Keratinocyte (primary cell): ENCODE results near the gene BEX2. TPM values are rescaled to one million over a fixed set of nuclear protein-coding genes. Genes with fewer than 3 reads are reported as not detected.
A peak's percentile ranks its signal among the peaks of the same experiment; 100 is the strongest.

Experiments
- DNase-seq: peaks from one replicate; pipeline ENCODE4 v3.0.0-alpha.2; 2011; ENCODE audit warnings: low read depth, missing footprints, low spot score
- FAIRE-seq: peaks from 2 replicates; lab custom pipeline; 2011; peaks lifted over from hg19 to GRCh38; lab: Jason Lieb, UNC
- H2AFZ ChIP-seq: 2 replicates; pipeline ENCODE4 v1.6.0; 2012; ENCODE audit warnings: low read length, control low read depth, inconsistent platforms; ENCODE audit not compliant: control insufficient read depth
- H3K27ac ChIP-seq: 2 replicates; pipeline ENCODE4 v1.5.1; 2011; ENCODE audit warnings: low read length; ENCODE audit not compliant: control insufficient read depth, insufficient read depth
- H3K27me3 ChIP-seq: 3 replicates; pipeline ENCODE4 v1.6.0; 2011; ENCODE audit warnings: low read length; ENCODE audit not compliant: control insufficient read depth, insufficient read depth; ENCODE audit errors: extremely low read depth
- H3K36me3 ChIP-seq, 2 experiments: 2 replicates in 1 of 2; 3 replicates in 1 of 2; pipeline ENCODE4 v1.5.1; 2011; ENCODE audit warnings: low read length in 2 of 2, mild to moderate bottlenecking in 1 of 2; ENCODE audit not compliant: control insufficient read depth in 2 of 2, insufficient read depth in 2 of 2; ENCODE audit errors: extremely low read depth in 1 of 2
- H3K4me1 ChIP-seq: 3 replicates; pipeline ENCODE4 v1.5.1; 2011; ENCODE audit warnings: low read length; ENCODE audit not compliant: control insufficient read depth, insufficient read depth; ENCODE audit errors: extremely low read depth
- H3K4me2 ChIP-seq: 3 replicates; pipeline ENCODE4 v1.6.0; 2011; ENCODE audit warnings: low read depth, low read length; ENCODE audit not compliant: control insufficient read depth, insufficient read depth; ENCODE audit errors: extremely low read depth
- H3K4me3 ChIP-seq, 3 experiments: fragments of 200-600 bp in 1 of 3; sonication (generic) in 1 of 3; 2 replicates in 2 of 3; 3 replicates in 1 of 3; pipeline ENCODE4 v1.5.1; 2011 to 2016; ENCODE audit warnings: low read length in 3 of 3, mild to moderate bottlenecking in 3 of 3, control low read depth in 2 of 3, inconsistent platforms in 1 of 3, low read depth in 1 of 3, mixed read lengths in 1 of 3, mixed run types in 1 of 3, moderate library complexity in 1 of 3; ENCODE audit not compliant: control insufficient read depth in 2 of 3, insufficient read depth in 2 of 3; ENCODE audit errors: extremely low read depth in 1 of 3
- H3K79me2 ChIP-seq: 2 replicates; pipeline ENCODE4 v1.6.0; 2012; ENCODE audit warnings: low read length; ENCODE audit not compliant: control insufficient read depth, insufficient read depth
- H3K9ac ChIP-seq: 3 replicates; pipeline ENCODE4 v1.6.0; 2011; ENCODE audit warnings: low read length; ENCODE audit not compliant: control insufficient read depth, insufficient read depth; ENCODE audit errors: extremely low read depth
- H3K9me1 ChIP-seq: 3 replicates; pipeline ENCODE4 v1.6.0; 2011; ENCODE audit warnings: low read length; ENCODE audit not compliant: control insufficient read depth, insufficient read depth; ENCODE audit errors: extremely low read depth
- H3K9me3 ChIP-seq: 2 replicates; pipeline ENCODE4 v1.5.1; 2012; ENCODE audit warnings: low read depth, low read length; ENCODE audit not compliant: control insufficient read depth
- H4K20me1 ChIP-seq: 3 replicates; pipeline ENCODE4 v1.6.0; 2011; ENCODE audit warnings: low read length; ENCODE audit not compliant: control insufficient read depth, insufficient read depth; ENCODE audit errors: extremely low read depth
- CTCF ChIP-seq, 3 experiments: IDR thresholded peaks in 1 of 3; conservative IDR thresholded peaks in 1 of 3; optimal IDR thresholded peaks in 1 of 3; 2 replicates in 2 of 3; 3 replicates in 1 of 3; pipeline versions ENCODE3 to v1.5.1; 2011; ENCODE audit warnings: low read length in 3 of 3, mild to moderate bottlenecking in 3 of 3, moderate library complexity in 2 of 3, control low read depth in 1 of 3, inconsistent platforms in 1 of 3; ENCODE audit not compliant: insufficient read depth in 2 of 3; ENCODE audit errors: extremely low read depth in 1 of 3
- EZH2 ChIP-seq: IDR thresholded peaks from one replicate; pipeline ENCODE4 v1.6.1; 2012; ENCODE audit warnings: inconsistent platforms, mild to moderate bottlenecking, low read length, moderate library complexity
- dilution Hi-C: fragments of 300-500 bp; cut with MboI; formaldehyde crosslinking; loops from one replicate; pipeline ENCODE4 v1.7.0; 2020; ENCODE audit warnings: low sequenced_read_pairs; ENCODE audit not compliant: extremely low pct_ligation_motif_present
- polyA plus RNA-seq, 5 experiments: library from polyadenylated mRNA; depleted of rRNA in 3 of 5; stranded (reverse) in 3 of 5; stranded (forward) in 1 of 5; unstranded in 1 of 5; fragments of >200 nt; gene quantifications; 1 replicate in 1 of 5; 2 replicates in 3 of 5; 3 replicates in 1 of 5; pipeline versions ENCODE4 v1.2.1 to v1.2.3, GENCODE V29; 2011 to 2012; ENCODE audit warnings: missing spikeins in 2 of 5, low read depth in 1 of 5, low replicate concordance in 1 of 5

The BEX2 gene
- polyA plus RNA-seq, 1 donor (not counting 4 experiments of a cell fraction or from before 2014, with no cell fraction given) = 6.5 TPM

- Histone ChIP-seq H2AFZ (no peak overlapping the region), H3K27ac (no peak overlapping the region), H3K9me3 (no peaks in the 10 kb centered on the region), H3K9me1 (no peaks in the 10 kb centered on the region), H4K20me1 (no peaks in the 10 kb centered on the region), H3K4me2 (peak overlapping the region; percentile 70), H3K4me1 (no peaks in the 10 kb centered on the region), H3K27me3 (peaks cover 5% of the 10 kb centered on the region), H3K9ac (no peak overlapping the region), H3K36me3 (no peaks in the 10 kb centered on the region), H3K79me2 (peaks cover 12% of the 10 kb centered on the region), H3K4me3 (peak overlapping the region in 2 of 3 experiments; percentile 53 to 82)
- DNase-seq = no peak
- TF ChIP-seq EZH2 (no peak), CTCF (optimal IDR thresholded peaks at IDR 0.05 in 1 of 3, IDR thresholded peaks at IDR 0.05 in 1 of 3, conservative IDR thresholded peaks at IDR 0.05 in 1 of 3; ENCODE audit: extremely low read depth in 1 of 3, insufficient read depth in 2 of 3, low read length in 3 of 3) (no peak)
- no peak for FAIRE-seq
- dilution Hi-C loops = no loop called here
Observed at GRCh38 chrX:103357871-103358270, 47.1 kb upstream of the BEX2 start.

GRCh38 chrX:103356858-103357257 is 46.1 kb upstream of the BEX2 start:
- Histone ChIP-seq H2AFZ (peak overlapping the region; percentile 79), H3K36me3 (no peaks in the 10 kb centered on the region)

More at GRCh38 chrX:103356858-103357257, 46.1 kb upstream of the BEX2 start:
- Histone ChIP-seq H3K4me1 (no peaks in the 10 kb centered on the region), H3K27ac (peak overlapping the region; percentile 79), H4K20me1 (no peaks in the 10 kb centered on the region), H3K4me2 (peak overlapping the region; percentile 70), H3K9me1 (no peaks in the 10 kb centered on the region), H3K27me3 (peaks cover 5% of the 10 kb centered on the region), H3K9ac (peak overlapping the region; percentile 82), H3K79me2 (peaks cover 12% of the 10 kb centered on the region), H3K9me3 (no peaks in the 10 kb centered on the region), H3K4me3 (peak overlapping the region; percentile 53 to 82 (median 77))
- no peak for DNase-seq
- no peak for FAIRE-seq
- TF ChIP-seq CTCF (optimal IDR thresholded peaks at IDR 0.05 in 1 of 3, IDR thresholded peaks at IDR 0.05 in 1 of 3, conservative IDR thresholded peaks at IDR 0.05 in 1 of 3; ENCODE audit: extremely low read depth in 1 of 3, insufficient read depth in 2 of 3, low read length in 3 of 3) = no peak
- no peak for TF ChIP-seq EZH2
- dilution Hi-C loops = no loop called here
